MM.1S (cell line): Measurements from ENCODE around the gene SNTN.

Source experiments
- DNase-seq: peaks from one replicate; pipeline ENCODE4 v3.0.0-alpha.2; 2015
- H2AFZ ChIP-seq: fragments of 300-600 bp; sonication (generic); 2 replicates; pipeline ENCODE4 v1.6.0; 2016; ENCODE audit warnings: antibody characterized with exemption, low read length
- H3F3A ChIP-seq: fragments of 300-600 bp; sonication (generic); 2 replicates; pipeline ENCODE4 v1.6.1; 2016; ENCODE audit warnings: mild to moderate bottlenecking, antibody characterized with exemption, low read length, moderate library complexity, mixed read lengths; ENCODE audit not compliant: insufficient read depth
- H3K27ac ChIP-seq: fragments of 300-600 bp; sonication (generic); 2 replicates; pipeline ENCODE4 v1.5.1; 2016; ENCODE audit warnings: mild to moderate bottlenecking, low read length
- H3K27me3 ChIP-seq: fragments of 300-600 bp; sonication (generic); replicated peaks from 2 replicates; pipeline ENCODE4 v1.6.0; 2016; ENCODE audit warnings: low read length; ENCODE audit not compliant: insufficient read depth
- H3K36me3 ChIP-seq: fragments of 300-600 bp; sonication (generic); replicated peaks from 2 replicates; pipeline ENCODE4 v1.6.1; 2016; ENCODE audit warnings: mild to moderate bottlenecking, low read length, mixed read lengths; ENCODE audit not compliant: insufficient read depth
- H3K4me1 ChIP-seq: fragments of 300-600 bp; sonication (generic); 2 replicates; pipeline ENCODE4 v1.6.1; 2016; ENCODE audit warnings: low read length, mixed read lengths
- H3K4me2 ChIP-seq: fragments of 300-600 bp; sonication (generic); 2 replicates; pipeline ENCODE4 v1.6.0; 2016; ENCODE audit warnings: low read depth, low read length
- H3K4me3 ChIP-seq: fragments of 300-600 bp; sonication (generic); 2 replicates; pipeline ENCODE4 v1.5.1; 2016; ENCODE audit warnings: low read length, mixed read lengths
- H3K79me2 ChIP-seq: fragments of 300-600 bp; sonication (generic); 2 replicates; pipeline ENCODE4 v1.6.1; 2016; ENCODE audit warnings: mixed run types, low read length, mixed read lengths
- H3K9ac ChIP-seq: fragments of 300-600 bp; sonication (generic); 2 replicates; pipeline ENCODE4 v1.6.1; 2016; ENCODE audit warnings: low read length, mixed read lengths
- H3K9me2 ChIP-seq: fragments of 300-600 bp; sonication (generic); replicated peaks from 2 replicates; pipeline ENCODE4 v1.6.1; 2016; ENCODE audit warnings: mild to moderate bottlenecking, low read length, mixed read lengths; ENCODE audit not compliant: insufficient read depth
- H3K9me3 ChIP-seq: fragments of 300-600 bp; sonication (generic); replicated peaks from 2 replicates; pipeline ENCODE4 v1.6.1; 2016; ENCODE audit warnings: mild to moderate bottlenecking, low read length, mixed read lengths; ENCODE audit not compliant: insufficient read depth
- H4K20me1 ChIP-seq: fragments of 300-600 bp; sonication (generic); 2 replicates; pipeline ENCODE4 v1.6.1; 2016; ENCODE audit warnings: mild to moderate bottlenecking, low read length, moderate library complexity, mixed read lengths; ENCODE audit not compliant: insufficient read depth
- CTCF ChIP-seq: fragments of 300-600 bp; sonication (generic); IDR thresholded peaks from 2 replicates; pipeline ENCODE4 v1.5.1; 2016; ENCODE audit warnings: antibody characterized with exemption, low read length, mixed read lengths
- EZH2 ChIP-seq: fragments of 300-600 bp; sonication (generic); optimal IDR thresholded peaks from 2 replicates; pipeline ENCODE3; 2017; ENCODE audit warnings: low read depth, mild to moderate bottlenecking, antibody characterized with exemption, low read length, mixed read lengths
- EZH2phosphoT487 ChIP-seq: fragments of 300-600 bp; sonication (generic); IDR thresholded peaks from 2 replicates; pipeline ENCODE4 v1.6.1; 2018; ENCODE audit warnings: antibody characterized with exemption, low read length

Gene SNTN

GRCh38 chr3:63670544-63670943 is 18.1 kb downstream of the SNTN start:
- H3K79me2 ChIP-seq = no peaks in the 10 kb centered on the region
- no peak overlapping the region for H3K4me2 ChIP-seq
- H3K9ac ChIP-seq = no peak overlapping the region
- no peaks in the 10 kb centered on the region for H3K27me3 ChIP-seq
- no peak overlapping the region for H3K27ac ChIP-seq
- H4K20me1 ChIP-seq = no peaks in the 10 kb centered on the region
- TF ChIP-seq EZH2phosphoT487 = no peak
- TF ChIP-seq CTCF = no peak
- no peak for TF ChIP-seq EZH2
- no peak for DNase-seq
- H3K9me3 ChIP-seq = no peaks in the 10 kb centered on the region
- no peaks in the 10 kb centered on the region for H3K4me1 ChIP-seq
- H3K9me2 ChIP-seq = no peaks in the 10 kb centered on the region
- no peak overlapping the region for H3K4me3 ChIP-seq
- no peaks in the 10 kb centered on the region for H3F3A ChIP-seq
- H3K36me3 ChIP-seq = no peaks in the 10 kb centered on the region
- no peak overlapping the region for H2AFZ ChIP-seq

DNA sequence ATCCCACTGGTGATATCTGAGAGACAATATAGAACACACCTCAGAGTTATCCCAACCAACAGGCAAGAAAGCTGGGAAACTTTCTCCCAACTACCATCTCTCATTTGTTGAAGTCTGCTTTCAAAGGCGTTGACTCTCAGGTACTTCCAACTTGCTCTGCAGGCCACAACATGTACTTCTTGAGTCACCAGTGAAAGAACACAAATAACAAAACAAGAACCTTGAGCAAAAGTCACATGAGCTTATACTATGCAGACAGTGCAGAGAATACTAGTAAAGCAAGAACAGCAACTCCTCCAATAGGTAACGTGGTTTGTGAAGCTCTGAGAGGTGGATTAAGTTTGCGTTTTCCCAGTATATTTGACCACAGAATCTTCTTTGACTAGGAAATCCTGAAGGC is 20.6 kb downstream of the SNTN start:
- Histone ChIP-seq H2AFZ (no peak overlapping the region), H3K4me1 (no peaks in the 10 kb centered on the region), H3K36me3 (no peaks in the 10 kb centered on the region), H3K79me2 (no peaks in the 10 kb centered on the region), H4K20me1 (no peaks in the 10 kb centered on the region), H3K4me3 (no peak overlapping the region), H3K9me3 (no peaks in the 10 kb centered on the region), H3K27ac (no peak overlapping the region), H3K27me3 (no peaks in the 10 kb centered on the region), H3K9ac (no peak overlapping the region), H3F3A (no peaks in the 10 kb centered on the region), H3K9me2 (no peaks in the 10 kb centered on the region), H3K4me2 (no peak overlapping the region)
- no peak for DNase-seq
- TF ChIP-seq EZH2phosphoT487 (no peak), CTCF (no peak)

GRCh38 chr3:63674586-63674985 is 22.1 kb downstream of the SNTN start:
- no peaks in the 10 kb centered on the region for H3K4me1 ChIP-seq
- H3K36me3 ChIP-seq = no peaks in the 10 kb centered on the region
- H3K79me2 ChIP-seq = no peaks in the 10 kb centered on the region
- no peaks in the 10 kb centered on the region for H3F3A ChIP-seq
- H3K9me2 ChIP-seq = no peaks in the 10 kb centered on the region
- H3K9ac ChIP-seq = no peak overlapping the region
- DNase-seq = no peak
- H3K27ac ChIP-seq = no peak overlapping the region
- H3K9me3 ChIP-seq = no peaks in the 10 kb centered on the region
- TF ChIP-seq EZH2phosphoT487 (no peak), EZH2 (no peak), CTCF (no peak)
- H4K20me1 ChIP-seq = no peaks in the 10 kb centered on the region
- no peak overlapping the region for H3K4me3 ChIP-seq
- H3K4me2 ChIP-seq = no peak overlapping the region
- no peak overlapping the region for H2AFZ ChIP-seq
- no peaks in the 10 kb centered on the region for H3K27me3 ChIP-seq

GRCh38 chr3:63679186-63679585 is 26.7 kb downstream of the SNTN start:
- no peaks in the 10 kb centered on the region for H3K79me2 ChIP-seq
- H3K9me3 ChIP-seq = no peaks in the 10 kb centered on the region
- no peaks in the 10 kb centered on the region for H3K36me3 ChIP-seq
- no peak for TF ChIP-seq CTCF
- TF ChIP-seq EZH2 = no peak
- TF ChIP-seq EZH2phosphoT487 = no peak
- no peaks in the 10 kb centered on the region for H3K27me3 ChIP-seq
- no peaks in the 10 kb centered on the region for H3K4me1 ChIP-seq
- no peak for DNase-seq
- H3K9ac ChIP-seq = no peak overlapping the region
- H3K4me2 ChIP-seq = no peak overlapping the region
- H3K4me3 ChIP-seq = no peak overlapping the region
- no peaks in the 10 kb centered on the region for H4K20me1 ChIP-seq
- no peaks in the 10 kb centered on the region for H3K9me2 ChIP-seq
- no peak overlapping the region for H3K27ac ChIP-seq
- H3F3A ChIP-seq = no peaks in the 10 kb centered on the region
- no peak overlapping the region for H2AFZ ChIP-seq
